Myocyte (in vitro differentiated cells): Measurements from ENCODE around the gene DES. TPM values are rescaled to one million over a fixed set of nuclear protein-coding genes. Genes with fewer than 3 reads are reported as not detected.
"Not testable (repeated sequence)": the region's sequence is repeated elsewhere in the genome, so short reads cannot be mapped to it uniquely, and the experiment has no call there.

ENCODE experiments used
- DNase-seq: peaks from one replicate; pipeline ENCODE4 v3.0.0-alpha.2; 2012; ENCODE audit warnings: low read depth
- total RNA-seq: library from RNA; depleted of rRNA; stranded (reverse); fragments of >200 nt; gene quantifications from 2 replicates; pipeline ENCODE4 v1.2.3, GENCODE V29; 2014

Gene DES
- total RNA-seq, 1 donor from 2014 or later = 13,585 TPM

DNA sequence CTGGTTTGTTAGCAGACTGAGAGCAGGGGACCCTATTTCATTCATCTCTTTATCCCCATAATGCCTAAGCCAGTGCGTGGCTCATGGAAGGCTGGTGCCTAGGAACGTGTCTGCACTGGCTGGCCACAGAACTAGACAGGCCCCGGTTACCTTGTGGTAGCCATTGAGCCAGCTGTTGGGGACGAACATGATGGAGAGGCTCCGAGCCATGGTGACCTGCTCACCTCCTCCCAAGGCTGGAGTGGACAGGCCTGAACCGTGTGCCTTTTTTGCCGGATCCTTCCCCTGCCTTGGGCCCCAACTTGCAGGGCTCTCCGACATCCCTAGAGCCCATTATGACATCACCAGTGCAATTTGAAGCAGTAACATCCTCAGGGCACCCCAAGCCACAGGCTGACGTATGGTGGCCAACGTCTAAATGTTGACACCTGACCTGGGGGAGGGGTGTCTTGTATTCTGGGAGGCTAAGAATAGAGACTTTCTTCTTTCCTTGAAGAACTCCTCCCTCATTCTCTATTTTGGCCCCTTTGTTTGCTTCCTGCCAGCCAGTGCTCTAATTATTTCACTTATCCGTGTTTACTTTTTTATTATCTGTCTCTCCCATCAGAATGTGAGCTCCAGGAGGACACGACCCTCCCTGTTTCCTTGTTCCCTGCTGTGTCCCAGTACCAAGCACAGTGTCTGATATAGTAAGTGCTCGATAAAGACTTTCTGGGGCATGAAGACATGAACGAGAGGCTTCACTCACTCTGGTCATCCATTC, 18.3 kb upstream of the DES start:
- peak; percentile 47 for DNase-seq

DNA sequence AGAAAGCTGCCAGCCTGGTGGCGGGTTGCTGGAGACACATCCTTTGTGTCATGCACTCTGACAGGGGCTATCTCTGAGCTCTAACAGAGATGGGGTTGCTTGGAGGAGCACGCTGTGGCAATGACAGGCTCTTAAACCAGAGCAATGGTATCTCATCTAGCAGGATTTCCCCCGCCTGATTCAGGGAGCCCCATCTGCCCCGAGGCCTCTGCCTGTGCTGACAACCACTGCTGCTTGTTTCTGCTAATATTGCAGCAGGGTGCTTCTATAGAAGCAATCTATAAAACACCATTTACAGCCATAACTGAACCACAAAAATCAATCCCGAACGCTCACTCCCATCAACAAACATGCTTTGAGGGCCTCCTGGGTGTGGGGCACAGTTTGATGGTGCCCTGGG, 17.6 kb upstream of the DES start:
- no peak for DNase-seq

DNA sequence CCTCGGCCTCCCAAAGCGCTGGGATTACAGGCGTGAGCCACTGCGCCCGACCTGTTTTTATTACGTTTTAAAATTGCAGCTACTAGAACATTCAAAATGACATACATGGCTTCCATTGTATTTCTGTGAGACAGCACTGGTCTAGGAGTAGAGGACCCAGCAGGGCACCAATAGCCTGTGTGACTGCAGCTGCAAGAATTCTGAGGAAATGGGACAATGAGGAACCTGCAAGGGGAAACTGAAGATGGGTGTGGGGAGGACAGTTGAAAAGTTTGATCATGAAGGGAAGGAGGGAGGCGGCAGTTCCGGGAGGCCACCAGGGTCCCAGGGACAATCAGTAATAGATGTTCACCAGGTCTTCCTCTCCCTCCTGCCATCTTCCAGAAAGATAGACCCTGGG, 16.6 kb upstream of the DES start:
- no peak for DNase-seq

DNA sequence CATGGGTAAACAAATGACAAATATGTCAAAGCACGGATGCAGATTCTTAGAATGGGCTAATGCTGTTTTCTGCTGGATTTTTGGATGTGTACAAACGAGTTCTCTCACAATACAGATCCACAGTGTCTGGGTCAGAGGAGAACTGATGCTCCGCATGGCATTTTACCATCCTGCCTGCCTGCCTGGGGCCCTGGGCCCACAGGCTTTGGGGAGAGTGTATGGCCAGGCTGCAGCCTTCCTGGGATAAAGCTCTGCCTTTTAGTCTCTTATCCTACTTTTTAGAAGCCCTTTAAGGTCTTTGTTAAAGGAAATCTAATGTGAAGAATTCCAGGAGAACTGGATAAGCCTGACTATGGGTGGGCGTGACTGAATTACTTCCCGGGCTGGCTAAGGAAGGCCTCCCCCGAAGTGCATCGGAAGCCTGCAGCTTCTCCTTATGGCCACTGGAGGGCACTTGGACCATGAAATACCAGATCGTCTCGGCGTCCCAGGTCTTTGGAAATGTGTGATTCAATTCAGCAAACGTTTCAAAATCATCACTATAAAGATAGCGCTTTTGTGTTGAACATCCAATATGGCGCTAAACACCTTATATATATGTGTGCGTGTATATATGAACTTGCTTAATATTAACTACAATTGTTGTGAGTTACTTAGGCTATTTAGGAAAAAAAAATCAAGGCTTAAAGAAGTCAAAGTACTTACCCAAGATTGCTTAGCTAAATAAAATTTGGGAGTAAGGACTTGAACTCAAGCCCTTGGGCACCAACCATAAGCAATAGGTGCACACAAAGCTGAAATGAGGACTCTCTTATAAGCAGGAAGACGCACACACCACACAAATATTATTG, 15.3 kb upstream of the DES start:
- peak; percentile 83 for DNase-seq

DNA sequence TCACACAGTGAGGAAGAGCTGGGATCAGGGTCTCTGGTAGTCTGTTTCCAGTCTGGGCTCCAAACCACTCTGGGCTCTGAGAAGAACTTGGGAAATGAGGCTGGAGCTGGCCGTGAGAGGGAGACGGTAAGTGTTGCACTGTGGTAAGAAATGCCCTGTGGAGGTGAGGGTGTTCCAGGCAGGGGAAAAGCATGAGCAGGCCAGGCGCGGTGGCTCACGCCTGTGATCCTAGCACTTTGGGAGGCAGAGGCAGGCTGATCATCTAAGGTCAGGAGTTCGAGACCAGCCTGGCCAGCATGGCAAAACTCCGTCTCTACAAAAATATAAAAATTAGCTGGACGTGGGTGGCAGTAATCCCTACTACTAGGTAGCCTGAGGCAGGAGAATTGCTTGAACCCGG, 14.3 kb upstream of the DES start:
- DNase-seq = no peak

DNA sequence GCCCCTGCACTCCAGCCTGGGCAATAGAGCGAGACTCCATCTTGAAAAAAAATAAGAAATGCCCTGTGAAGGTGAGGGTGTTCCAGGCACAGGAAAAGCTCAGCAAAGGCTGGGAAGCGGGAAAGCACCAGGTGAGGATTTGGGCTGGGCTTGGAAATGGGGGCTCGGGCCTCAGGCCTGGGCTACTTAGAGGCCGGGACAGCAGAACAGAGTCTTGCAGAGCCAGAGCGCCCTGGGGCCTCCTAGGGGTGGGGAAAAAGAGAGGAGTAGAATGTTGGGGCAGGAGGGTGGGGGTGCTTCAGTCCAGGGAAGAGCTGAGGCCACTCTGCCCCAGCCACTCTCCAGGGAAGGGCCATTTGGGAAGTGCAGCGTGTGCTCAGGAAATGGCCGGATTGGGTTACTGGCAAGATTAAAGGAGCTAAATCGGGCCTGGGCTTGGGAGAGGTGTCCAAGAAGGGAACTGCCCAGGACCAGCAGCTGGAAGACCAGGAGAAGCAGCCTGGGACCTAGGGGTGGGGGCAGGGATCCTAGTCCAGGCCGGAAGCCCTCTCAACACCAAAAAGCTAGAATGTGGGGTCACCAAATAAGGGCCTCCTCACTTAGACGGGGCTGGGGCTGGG, 13.8 kb upstream of the DES start:
- DNase-seq = peak; percentile 97

DNA sequence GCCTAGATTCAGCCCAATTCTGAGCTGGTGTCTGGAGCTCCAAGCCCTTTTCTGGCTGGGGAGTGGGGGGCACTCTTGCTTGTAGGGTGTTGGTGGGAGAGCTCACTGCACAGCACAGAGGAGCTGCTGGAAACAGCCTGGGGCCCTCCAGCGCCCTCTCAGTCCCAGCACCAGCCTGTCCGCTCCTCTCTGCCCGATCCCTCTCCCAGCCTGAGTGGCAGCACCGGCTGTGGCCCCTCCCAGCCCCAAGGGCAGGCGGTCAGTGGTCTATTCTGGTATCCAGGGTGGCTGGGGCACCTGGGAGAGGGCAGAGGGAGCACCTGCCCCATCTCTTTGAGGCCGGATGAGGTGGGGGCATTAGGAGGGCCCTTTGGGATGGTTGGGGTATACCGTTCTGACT, 13.2 kb upstream of the DES start:
- DNase-seq = peak; percentile 97

DNA sequence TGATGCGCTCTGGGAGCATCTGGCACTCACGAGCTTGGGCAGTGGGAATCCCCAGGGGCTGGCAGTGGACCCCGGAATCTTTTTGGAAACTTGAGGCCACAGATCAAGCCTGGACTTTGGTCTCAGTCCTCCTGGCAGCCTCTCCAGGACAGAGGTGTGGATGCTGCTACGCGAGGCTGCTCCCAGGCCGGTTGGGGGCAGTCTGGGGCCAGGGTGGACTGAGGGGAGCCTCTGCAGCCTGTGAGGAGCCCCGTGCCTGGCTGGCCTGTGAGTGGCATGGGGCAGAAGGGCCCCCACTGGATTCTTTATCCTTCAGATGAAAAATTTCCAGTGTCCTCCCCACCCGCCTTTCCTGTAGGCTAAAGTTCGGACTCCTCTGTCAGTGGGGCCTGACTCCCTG, 12.7 kb upstream of the DES start:
- DNase-seq = peak; percentile 86

DNA sequence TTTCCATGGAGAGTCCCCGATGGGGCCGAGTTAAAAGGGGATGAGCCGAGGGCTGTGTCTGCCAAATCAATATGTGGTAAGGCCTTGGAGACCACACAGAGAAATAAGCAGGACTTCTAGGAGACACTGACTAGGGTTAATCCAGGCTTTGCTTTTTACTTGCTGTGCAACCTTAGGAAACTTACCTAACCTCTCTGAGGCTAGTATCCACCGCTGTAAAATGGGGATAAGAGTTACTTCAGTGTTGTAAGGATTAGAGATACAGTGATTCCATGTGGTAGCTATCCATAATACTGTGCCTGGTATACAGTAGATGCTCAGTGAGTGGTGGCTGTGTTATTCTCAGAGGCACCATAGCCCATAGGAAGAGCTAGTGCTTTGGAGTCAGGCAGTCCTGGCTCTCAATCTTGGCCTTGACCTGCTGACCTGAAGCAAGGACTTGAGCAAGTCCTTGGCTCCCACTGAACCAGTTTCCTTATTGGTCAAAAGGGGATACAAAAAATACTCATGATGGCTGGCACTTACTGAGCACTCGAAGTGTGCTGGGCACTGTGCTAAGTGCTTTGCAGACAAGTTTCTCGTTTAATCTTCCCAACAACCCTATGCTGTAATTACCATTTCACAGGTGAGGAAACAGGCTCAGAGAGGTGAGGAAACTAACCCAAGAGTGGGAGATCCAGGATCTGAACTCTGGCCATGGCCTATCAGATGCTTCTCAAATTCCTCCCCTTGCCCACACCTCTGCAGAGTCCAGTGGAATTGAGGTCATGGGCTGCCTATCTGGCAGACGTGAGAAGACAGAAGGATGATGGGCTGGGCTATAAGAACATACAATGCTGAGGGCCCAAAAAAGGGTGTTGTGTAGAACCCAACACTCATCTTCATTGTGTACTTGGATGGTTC, 12.0 kb upstream of the DES start:
- no peak for DNase-seq

DNA sequence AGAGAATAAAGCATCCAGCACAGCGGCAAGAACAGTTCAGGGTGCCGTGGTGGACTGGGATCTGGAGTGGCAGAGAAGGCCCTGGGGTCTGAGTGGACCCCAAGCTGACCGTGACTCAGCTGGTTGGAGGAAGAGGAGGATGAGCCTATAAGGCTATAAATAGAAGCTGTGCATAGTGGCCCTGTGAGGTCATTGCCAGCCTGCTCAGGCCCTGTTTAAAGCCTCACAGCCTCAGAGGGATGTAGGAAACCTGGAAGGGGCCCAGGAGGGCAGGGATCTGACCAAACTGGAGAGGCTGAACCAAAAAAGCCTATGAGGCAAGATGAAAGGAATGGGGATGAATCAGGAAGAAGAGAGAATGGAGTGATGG, 11.3 kb upstream of the DES start:
- peak; percentile 98 for DNase-seq

DNA sequence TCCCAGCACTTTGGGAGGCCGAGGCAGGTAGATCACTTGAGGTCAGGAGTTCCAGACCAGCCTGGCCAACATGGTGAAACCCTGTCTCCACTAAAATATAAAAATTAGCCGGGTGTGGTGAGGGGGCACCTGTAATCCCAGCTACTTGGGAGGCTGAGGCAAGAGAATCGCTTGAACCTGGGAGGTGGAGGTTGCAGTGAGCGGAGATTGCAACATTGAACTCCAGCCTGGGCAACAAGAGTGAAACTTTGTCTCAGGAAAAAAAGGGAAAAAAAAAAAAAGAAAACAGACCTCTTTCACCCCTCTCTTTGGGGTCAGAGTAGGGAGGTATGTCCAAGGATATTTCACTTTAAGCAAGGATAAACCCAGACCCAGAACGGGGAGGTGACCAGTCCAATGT, 10.8 kb upstream of the DES start:
- not testable (repeated sequence) for DNase-seq

DNA sequence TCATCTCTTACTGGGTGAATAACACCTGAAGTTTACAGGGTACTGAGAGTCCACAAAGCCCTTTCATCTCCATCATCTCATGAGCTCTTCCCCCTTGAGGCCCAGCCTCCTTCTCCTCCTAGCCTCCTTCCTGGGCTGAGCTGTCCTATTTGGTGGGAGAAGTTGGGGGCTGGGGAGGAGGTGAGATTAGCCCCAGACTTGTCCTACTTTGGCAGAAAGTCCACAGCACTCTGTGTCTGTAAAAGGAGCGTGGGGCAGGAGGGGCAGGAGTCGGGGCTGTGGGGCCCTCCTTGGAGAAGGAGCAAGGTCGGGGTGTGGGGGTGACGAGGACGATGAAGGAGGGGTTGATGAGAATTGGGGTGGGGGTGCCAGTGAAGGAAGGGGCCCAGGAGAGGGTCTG, 10.0 kb upstream of the DES start:
- no peak for DNase-seq

DNA sequence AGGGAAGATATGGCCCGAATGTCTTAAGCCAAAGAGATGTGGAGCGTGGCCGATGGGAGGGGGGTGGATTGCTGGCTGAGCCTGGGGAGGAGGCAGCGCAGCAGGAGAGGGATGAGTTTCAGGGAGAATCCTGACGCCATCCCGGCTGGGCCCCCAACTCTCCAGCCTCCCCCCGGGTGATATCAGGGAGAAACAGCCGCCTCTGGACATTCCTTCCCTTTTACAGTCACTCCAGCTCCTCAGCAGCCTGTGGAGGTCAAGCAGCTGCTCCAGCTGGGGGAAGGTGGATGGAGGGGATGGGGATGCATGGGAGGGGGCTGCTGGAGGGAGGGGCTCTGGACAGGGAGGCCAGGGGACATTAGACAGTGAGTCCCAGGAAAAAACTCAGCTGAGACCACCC, 9.5 kb upstream of the DES start:
- DNase-seq = no peak

DNA sequence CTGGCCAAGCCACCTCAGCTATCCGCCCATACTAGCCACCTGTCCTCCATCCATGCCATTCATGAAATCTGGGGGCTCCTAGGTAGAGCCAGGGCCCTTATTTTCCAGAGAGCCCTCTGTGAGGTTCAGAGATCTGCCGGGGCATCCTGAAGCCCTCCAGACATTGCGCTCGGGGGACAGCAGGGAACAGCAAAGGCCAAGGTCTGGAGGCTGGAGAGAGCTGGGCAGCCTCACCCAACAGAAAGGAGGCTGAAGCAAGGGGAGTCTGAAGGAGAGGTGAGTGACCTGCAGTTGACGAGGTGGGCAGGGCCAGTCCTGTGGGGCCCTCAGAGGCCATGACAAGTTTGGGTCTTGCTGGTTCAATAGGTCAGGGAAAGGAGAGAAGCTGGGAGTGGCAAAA, 8.6 kb upstream of the DES start:
- DNase-seq = no peak

DNA sequence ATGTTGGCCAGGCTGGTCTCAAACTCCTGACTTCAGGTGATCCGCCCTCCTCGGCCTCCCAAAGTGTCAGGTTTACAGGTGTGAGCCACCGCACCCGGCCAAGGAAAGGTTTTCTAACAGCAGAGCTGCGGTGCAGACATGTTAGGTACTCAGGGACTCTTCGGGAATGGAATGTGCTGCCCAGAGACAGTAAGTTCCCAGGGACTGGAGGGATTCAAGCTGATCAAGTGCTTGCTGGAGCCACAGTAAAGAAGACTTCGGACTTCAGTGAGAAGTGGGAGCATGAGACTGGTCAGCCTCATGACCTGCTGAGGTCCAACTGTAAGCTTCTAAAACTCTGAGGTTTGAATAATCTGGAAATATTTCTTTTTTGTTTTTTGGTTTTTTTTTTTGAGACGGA, 7.8 kb upstream of the DES start:
- no peak for DNase-seq

DNA sequence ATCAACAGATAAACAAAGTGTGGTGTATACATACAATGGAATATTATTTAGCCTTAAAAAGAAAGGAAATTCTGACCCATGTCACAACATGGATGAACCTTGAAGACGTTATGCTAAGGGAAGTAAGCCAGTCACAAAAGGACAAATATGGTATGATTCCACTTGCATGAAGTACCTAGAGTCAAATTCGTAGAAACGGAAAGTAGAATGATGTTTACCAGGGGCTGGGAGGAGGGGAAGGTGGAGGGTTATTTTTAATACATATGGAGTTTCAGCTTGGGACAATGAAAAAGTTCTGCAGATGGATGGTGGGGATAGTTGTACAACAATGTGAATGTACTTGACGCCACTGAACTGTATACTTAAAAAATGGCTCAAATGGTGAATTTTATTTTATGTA, 3.3 kb upstream of the DES start:
- DNase-seq = no peak

DNA sequence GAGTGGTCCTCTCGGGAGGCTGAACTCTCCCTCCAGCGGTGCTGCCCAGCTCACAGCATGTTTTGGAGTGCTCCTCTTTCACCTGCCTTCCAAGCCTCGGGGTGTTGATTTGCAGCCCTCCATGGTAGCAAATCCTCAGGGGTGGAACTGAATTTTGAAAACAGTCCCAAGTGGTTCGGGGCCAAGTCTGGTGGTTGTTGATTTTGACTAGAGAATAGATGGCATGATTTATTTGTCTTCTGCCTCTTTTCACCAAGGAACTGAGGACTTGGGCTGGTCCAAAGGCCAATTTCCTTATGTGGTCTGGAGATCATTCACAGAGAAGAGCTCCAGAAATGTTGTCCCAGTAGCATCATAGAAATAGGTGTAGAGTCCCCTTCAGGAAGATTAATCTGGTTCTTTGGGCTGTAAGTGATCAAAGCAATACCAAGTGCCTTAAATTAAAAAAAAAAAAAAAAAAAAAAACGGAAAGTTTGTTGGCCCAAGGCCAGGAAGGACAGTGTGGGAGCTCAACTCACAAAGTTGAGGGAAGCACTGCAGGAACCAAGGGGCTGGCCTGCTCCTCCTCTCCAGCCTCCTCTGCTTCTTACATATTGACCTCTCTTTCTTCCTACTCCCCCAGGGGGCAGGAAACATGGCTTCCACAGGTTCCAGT, 2.5 kb upstream of the DES start:
- DNase-seq = no peak

DNA sequence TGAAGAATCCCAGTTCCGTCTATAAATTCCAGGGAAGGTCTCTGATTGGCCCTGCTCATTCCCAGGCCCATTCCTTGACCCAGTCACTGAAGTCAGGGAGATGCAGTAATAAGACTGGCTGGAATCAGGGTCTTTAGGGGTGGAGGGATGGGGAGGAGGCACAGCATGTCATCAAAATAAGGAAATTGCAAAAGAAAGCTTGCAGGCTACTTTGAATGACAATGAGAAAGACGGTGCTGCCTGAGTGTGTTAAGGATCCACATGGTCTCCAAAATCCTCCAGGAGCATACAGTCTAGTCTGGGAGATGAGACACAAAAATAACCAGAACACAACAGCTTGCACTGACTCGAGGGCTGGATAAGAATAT, 2.0 kb upstream of the DES start:
- DNase-seq = peak; percentile 49

DNA sequence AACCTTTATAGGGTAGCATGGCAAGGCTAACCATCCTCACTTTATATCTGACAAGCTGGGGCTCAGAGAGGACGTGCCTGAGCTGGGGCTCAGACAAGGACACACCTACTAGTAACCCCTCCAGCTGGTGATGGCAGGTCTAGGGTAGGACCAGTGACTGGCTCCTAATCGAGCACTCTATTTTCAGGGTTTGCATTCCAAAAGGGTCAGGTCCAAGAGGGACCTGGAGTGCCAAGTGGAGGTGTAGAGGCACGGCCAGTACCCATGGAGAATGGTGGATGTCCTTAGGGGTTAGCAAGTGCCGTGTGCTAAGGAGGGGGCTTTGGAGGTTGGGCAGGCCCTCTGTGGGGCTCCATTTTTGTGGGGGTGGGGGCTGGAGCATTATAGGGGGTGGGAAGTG, 1.2 kb upstream of the DES start:
- peak; percentile 22 for DNase-seq

DNA sequence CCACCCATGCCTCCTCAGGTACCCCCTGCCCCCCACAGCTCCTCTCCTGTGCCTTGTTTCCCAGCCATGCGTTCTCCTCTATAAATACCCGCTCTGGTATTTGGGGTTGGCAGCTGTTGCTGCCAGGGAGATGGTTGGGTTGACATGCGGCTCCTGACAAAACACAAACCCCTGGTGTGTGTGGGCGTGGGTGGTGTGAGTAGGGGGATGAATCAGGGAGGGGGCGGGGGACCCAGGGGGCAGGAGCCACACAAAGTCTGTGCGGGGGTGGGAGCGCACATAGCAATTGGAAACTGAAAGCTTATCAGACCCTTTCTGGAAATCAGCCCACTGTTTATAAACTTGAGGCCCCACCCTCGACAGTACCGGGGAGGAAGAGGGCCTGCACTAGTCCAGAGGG, 803 bp upstream of the DES start:
- DNase-seq = peak; percentile 97

DNA sequence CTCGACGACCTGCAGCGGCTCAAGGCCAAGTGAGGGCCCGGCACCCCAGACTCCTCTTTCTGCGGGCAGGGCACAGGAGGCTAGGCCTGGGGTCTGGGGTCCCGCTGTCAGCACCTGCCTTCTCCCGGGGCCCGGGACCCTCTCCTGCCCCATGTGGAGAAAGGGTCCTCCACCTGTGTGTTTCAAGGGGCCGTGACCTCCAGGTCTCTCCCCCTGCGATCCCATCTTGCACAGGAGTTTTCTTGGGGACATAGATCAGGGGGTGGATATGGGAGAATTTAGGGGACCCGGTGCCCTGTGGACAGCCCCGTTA, 791 bp downstream of the DES start:
- no peak for DNase-seq
